ENCODE results near the gene EGLN1.

EGLN1 gene

GRCh38 chr1:231395998-231396390 lies 26.1 kb downstream of the EGLN1 start:
- DNase-seq, result no peak

GRCh38 chr1:231395076-231395997 lies 26.8 kb downstream of the EGLN1 start:
- DNase-seq, result no peak

- DNase-seq, result no peak
Measured at GRCh38 chr1:231393668-231394067, 28.4 kb downstream of the EGLN1 start.

- no peak for DNase-seq
Measured at GRCh38 chr1:231392389-231393131, 29.5 kb downstream of the EGLN1 start.

DNA sequence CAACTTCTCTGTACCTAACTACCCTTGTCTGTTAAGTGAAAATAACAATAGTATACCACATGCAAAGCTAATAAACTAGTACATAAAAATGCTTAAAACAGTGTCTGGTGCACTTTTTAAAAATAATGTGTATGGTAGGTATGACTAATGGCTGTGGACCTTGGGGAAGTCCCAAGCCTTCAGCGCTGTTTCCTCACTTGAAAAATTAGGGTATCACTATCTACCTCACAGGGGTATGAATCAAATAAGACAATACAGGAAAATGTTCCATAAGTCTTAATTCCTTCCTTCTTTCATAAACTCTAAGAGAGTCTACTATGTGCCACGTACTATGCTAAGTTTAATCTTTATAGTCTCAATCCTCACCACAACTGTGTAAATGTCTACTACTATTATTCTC lies 32.0 kb downstream of the EGLN1 start:
- no peak for DNase-seq

DNA sequence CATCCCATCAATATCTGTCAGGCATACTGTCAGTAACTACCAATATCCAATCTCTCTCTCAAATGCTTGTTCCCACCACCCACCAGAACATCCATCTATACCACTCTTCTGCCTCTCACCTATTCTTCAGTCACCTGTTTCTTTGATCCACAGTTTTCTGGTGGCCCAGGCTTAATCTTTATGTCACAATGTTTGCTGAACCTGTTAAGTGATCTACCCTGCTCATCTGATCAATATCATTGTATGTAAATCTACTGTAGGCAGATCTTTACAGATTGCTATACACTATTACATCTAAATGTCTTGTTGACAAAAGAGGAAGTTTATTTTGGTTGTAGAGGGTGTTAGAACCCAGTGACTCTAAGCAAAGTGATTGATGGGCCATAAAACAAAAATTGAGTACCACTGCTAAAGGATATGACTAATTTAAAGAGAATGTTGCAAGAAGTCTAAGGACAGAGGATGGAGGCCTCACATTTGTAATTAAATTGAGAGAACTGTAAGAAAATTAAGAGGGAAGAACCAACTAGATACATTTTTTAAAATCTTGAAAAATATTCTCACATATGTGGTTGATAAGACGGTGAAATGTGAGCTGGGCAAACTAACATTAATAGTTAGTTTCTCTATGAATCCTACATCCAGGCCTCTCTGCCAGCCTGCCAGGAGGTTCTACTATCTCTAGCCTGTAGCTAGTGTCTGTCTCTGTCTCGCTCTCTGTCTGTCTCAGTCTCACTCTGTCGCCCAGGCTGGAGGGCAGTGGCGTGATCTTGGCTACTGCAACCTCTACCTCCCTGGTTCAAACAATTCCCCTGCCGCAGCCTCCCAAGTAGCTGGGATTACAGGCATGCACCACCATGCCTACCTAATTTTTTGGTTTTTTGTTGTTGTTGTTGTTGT lies 34.1 kb downstream of the EGLN1 start:
- no peak for DNase-seq

- DNase-seq, result no peak
Measured at GRCh38 chr1:231386466-231386865, 35.6 kb downstream of the EGLN1 start.

DNA sequence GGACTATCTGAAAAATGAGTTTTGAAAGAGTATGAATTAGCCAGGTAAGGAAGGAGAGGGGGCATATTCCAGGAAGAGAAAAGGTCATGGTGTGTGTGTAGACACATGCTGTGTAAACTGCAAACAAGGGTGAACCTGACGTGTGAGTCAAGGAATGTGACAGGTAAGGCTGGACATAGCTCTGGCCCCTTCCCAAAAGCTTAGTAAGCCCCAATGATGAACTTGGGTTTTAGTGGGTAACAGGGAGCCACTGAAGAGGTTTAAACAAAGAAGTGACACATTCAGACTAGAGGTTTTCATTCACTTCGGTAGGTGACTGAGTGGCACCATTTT lies 36.7 kb downstream of the EGLN1 start:
- no peak for DNase-seq

DNA sequence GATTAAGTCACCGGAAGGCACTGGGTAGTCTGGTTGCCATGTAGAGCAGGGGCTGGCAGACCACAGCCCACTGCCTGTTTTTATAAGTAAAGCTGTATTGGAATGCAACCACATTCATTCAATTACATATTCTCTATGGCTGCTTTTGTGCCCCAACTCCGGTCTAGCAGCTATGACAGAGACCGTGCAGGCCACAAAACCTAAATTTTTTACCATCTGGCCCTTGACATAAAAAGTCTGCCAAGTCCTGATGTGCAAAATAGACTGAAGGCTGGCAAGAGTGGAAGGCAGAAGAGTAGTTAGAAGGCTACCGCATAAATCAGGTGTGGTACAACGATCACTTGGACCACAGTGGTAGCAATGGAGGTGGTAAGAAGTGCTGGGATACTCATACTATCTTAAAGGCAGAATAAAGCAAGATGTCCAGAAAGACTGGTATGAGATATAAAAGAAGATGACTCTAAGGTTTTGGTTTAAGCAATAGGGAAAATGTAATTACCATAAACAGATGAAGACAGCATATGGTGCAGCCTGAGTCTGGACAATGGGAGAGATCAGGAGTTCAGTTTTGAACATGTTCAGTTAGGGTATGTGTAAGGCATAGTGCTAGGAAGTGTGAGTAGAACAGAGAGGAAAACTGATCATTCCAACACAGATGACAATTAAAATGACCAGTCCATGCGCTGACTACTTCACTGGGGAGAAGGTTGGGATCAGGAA lies 37.2 kb downstream of the EGLN1 start:
- DNase-seq, result no peak

GRCh38 chr1:231383159-231383860 lies 38.8 kb downstream of the EGLN1 start:
- no peak for DNase-seq

DNA sequence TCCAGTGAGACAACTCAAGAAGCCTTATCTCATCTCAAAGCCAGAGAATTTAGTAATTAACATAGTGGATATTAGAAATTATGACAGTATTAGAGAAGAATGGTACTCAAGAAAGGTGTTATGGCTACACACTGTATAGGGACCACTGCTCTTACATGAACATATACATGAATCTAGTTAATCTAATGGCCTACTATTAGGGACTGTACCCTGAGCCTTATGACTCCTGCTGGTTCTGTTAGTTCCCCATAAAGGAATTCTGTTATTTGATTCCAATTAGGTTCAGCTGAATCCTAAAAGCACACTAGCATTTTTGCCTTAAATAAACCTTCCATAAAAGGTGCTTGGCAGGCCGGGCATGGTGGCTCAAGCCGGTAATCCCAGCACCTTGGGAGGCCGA lies 39.7 kb downstream of the EGLN1 start:
- no peak for DNase-seq

GRCh38 chr1:231381729-231382128 lies 40.4 kb downstream of the EGLN1 start:
- DNase-seq, result no peak

DNA sequence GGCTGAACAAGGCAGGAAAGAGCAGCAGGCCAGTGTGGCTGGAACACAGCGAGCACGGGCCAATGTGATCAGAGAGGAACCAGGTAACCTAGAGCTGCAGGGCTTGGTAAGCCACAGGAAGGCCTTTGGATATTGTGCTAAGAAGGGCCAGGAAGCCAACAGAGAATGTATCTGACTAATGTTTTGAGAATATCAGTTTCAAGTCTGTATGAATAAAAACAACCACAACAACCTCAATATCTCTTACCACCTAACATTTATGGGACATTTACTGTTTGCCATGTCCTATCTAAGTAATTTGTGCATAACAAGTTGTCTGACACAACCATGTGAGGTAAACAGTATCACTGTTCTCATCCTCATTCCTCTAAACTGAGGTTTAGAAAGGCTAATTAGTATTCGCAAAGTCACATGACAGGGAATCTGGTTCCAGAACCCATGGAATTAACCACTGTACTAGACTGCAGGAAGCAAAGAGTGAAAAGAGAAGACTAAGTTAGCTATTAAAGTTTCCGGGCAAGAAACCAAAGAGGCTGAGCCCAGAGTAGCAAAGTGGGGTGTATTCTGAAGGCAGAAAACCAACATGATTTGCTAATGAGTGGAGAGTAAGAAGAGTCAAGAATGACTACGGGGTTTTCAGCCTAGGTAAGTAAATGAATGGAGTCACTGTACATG lies 45.1 kb downstream of the EGLN1 start:
- DNase-seq, result no peak

DNA sequence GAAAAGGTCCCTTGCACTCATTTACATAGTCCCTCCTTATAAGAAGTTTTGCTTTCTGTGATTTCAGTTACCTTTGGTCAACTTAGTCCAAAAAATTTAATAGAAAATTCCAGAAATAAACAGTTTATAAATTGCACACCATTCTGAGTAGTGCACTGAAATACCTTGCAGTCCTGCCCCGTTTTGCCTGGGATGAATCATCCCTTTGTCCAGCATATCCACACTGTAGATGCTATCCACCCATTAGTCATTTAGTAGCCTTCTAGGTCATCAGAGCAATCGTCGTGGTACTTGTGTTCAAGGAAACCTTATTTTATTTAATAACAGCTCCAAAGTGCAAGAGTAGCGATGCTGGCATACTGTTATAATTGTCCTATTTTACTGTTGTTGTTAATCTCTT lies 46.0 kb downstream of the EGLN1 start:
- DNase-seq, result no peak

DNA sequence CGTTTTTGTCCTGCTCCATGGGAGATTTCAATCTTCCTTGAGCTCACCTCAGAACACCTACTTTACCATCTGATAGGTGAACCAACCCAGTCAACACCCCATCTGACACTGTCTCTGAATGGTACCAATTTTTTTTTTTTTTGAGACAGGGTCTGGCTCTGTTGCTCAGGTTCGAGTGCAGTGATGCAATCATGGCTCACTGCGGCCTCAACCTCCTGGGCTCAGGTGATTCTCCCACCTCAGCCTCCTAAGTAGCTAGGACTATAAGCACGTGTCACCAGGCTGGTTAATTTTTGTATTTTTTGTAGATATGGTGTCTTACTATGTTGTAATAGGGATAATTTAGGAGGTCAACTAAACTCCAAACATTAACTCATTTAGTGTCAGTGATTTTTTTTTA lies 47.7 kb downstream of the EGLN1 start:
- DNase-seq, result no peak

- no peak for DNase-seq
Measured at GRCh38 chr1:231372501-231372900, 49.6 kb downstream of the EGLN1 start.

- no peak for DNase-seq
Measured at GRCh38 chr1:231369282-231369681, 52.8 kb downstream of the EGLN1 start.

GRCh38 chr1:231364192-231364591 lies 57.9 kb downstream of the EGLN1 start:
- no peak for DNase-seq

DNA sequence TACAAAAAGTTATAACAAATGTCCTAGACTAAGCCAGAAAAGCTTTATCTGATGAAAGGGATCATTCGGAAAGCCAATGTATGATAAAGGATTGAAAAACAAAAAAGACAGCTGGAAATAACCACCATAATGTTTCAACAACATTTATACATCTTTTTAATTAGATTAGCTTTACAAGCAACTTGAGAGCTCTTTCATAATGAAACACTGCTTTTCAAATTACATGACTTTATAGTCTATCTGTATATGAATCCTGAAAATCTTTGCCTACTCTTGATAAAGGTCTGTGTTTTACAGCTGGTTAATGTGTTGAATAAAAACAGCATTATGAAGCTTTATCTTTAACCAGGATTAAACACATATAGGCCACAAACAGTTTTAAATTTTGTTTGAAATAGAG lies 58.5 kb downstream of the EGLN1 start:
- DNase-seq, result no peak

DNA sequence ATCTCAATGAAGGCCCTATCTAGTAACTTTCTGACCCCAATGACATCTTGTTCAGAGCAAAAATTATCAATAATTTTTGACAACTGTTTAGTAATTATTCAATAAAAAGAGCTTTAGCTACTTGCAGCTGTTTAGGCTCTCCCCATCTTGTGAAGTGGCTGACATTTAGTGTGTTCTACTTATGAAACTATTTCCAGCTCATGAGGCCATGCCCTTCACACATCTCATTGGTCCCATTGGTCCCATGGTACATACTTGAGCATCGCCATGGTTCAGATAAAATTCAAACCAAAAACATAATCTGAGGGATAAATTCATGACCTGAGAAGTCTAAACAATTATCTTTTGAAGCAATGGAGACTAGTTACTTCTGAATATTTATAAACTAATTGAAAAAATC lies 59.8 kb downstream of the EGLN1 start:
- no peak for DNase-seq

DNA sequence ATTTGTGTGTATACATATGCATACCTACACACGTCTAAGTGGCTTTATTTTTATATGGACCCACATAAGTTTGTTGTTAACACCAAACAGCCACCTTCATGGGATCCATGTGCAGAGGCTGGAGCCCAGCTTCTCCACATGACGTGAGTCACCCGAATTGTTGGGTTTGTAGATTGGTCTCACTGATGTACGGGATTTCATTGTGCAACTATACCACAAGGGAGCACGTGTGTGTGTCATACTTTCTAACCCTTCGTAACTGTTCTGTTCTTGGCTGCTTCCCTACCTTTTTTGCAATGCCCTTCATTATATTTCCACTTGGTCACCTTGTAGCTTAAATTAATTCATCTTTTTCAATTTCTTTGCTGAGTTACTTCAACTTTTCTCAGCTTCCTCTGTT lies 63.0 kb downstream of the EGLN1 start:
- no peak for DNase-seq

Data from NCI-H1930 (cell line).